HG02759 (cell line): ENCODE results near the gene TOGARAM1.

Source experiments
- ATAC-seq: cut with Tn5 transposase; IDR thresholded peaks from one replicate; pipeline ENCODE4 v1.9.1; 2021; ENCODE audit warnings: mild to moderate bottlenecking, moderate library complexity; ENCODE audit not compliant: unreplicated experiment

Gene TOGARAM1

GRCh38 chr14:44963044-44963528, 1.1 kb downstream of the TOGARAM1 start:
- no peak for ATAC-seq

GRCh38 chr14:44963775-44964380, 1.9 kb downstream of the TOGARAM1 start:
- ATAC-seq = no peak

- ATAC-seq = no peak
Observed at GRCh38 chr14:44966601-44967336, 4.8 kb downstream of the TOGARAM1 start.

- no peak for ATAC-seq
Observed at GRCh38 chr14:44968714-44969113, 6.7 kb downstream of the TOGARAM1 start.

DNA sequence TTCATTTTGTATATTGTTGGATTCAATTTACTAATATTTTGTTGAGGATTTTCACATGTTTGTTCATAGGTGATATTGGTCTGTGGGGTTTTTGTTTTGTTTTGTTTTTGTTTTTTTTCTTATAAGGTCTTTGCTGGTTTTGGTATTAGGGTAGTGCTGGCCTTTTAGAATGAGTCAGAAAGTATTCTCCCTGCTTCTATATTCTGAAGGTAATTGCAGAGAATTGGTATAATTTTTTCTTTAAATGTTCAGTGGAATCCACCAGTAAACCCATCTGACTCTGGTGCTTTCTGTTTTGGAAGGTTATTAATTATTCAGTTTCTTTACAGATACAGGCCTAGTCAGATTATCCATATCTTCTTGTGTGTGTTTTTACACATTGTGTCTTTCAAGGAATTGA, 8.9 kb downstream of the TOGARAM1 start:
- ATAC-seq = peak; percentile 55

- no peak for ATAC-seq
Observed at GRCh38 chr14:44971459-44971858, 9.5 kb downstream of the TOGARAM1 start.

DNA sequence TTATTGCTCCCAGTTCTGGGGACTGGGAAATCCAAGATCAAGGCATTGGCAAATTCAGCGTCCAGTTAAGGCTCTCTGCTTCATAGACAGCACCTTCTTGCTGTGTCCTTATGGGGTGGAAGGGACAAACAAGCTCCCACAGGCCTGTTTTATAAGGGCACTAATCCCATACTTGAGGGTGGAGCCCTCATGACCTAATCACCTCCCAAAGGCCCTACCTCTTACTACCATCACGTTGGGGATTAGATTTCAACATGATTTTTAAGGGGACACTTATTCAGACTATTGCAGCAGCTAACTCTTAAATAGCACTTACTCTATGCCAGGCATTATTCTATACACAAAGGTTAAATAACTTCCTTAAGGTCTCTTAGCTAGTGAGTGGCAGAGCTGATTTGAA, 17.3 kb downstream of the TOGARAM1 start:
- ATAC-seq = no peak

DNA sequence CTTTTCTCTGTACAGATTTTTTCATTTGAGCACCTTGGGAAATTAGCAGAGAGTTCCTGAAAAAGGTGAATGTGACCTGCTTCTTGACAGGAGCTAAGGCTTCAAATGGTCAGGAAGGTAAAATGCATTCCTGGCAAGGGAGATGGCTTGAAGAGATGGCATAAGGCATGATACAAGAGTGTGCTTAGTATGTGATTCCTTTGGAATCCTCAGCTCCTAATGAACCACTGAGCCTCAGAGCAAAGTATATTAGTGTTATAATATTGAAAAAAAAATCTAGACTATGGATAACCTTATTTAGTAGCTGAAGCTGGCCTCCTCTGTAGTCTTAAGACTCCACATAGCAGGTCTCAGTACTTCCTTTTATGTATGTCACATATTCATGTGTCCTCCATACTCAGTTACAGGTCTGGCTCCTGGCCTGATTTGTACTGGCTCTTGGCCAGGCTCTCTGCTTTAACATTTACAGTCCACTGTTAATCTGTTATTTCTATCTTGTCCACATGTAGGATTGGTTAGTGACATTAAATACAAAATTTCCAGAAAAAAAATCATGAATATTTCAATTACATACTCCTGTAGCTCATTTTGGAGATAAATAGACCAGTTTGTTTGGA, 17.9 kb downstream of the TOGARAM1 start:
- no peak for ATAC-seq

DNA sequence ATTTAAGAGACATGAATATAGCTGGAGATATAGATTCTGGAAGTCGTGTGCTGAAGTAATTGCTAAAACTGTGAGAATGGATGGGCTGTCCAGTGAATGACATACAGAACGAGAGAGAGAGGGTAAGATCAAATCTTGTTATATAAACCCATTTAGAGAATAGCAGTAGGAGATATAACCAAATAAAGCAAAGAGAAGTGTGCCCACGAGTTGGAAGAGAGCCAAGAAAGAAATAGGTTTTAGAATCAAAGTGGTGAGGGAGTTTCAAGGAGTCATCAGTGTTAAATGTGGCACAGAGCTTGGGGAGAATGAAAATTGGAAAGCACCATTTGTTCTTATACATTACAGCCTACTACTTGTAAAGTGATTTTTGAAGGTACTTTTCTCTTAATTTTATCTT, 19.2 kb downstream of the TOGARAM1 start:
- no peak for ATAC-seq

- ATAC-seq = no peak
Observed at GRCh38 chr14:44982594-44982993, 20.6 kb downstream of the TOGARAM1 start.

DNA sequence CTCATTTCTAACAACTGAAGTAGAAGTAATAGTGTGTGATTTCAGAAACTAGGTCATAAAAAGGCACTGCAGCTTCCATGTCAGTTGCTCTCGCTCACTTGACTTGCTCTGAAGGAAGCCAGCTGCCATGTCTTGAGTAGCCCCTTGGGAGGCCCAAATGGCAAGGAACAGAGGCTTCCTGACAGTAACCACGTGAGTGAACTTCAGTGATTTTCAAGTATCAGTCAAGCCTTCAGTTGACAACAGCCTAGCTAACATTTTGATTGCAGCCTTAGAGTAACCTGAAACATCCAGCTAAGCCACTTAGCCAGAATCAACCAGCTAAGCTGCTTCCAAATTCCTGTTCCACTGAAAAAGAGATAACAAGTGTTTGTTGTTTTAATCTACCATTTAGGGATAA, 26.7 kb downstream of the TOGARAM1 start:
- ATAC-seq = no peak

DNA sequence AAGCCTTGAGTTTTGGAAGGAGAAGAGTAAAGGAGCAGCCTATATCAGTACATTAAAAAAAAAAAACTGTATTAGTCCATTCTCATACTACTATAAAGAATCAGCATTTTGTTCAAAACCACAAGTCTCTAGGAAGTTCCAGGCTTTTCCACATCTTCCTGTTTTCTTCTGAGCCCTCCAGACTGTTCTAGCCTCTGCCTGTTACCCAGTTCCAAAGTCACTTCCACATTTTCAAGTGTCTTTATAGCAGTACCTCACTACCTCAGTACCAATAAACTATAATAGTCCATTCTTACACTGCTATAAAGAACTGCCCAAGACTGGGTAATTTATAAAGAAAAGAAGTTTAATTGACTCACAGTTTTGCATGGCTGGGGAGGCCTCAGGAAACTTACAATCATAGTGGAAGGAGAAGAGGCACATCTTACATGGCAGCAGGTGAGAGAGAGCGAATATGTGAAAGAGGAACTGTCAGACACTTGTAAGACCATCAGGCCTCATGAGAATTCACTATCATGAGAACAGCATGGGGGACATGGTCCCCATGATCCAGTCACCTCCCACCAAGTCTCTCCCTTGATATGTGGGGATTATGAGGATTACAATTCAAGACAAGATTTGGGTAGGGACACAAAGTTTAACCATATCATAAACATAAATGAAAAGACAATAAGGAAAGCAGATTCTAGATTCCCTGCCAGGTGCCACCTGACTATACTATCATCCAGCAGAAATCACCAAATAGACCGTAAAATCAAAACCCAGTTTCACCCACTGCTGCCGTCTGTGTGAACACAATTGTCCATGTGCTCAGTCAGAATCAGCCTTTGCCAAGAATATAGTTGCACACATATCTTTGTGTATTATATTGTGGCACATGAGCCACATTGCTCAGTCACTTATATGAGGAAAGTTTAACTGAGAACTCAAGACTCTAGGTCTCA, 27.8 kb downstream of the TOGARAM1 start:
- no peak for ATAC-seq

DNA sequence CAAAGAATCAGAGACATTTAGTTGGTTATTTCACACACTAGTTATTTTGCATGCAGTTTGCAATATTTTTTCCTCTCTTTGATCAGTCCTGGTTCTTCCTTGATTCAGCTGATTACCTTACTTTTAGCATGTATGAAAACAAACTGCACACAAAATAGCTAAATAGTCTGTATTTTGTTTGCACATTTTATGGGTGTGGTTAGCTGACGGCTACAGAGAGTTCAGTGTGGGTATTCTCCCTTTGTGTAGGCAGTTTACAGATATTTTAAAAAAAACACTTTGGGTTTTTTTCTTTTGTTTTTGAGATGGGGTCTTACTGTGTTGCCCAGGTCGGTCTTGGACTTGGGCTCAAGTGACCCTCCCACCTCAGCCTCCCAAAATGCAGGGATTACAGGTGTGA, 28.5 kb downstream of the TOGARAM1 start:
- ATAC-seq = no peak

GRCh38 chr14:44995196-44995595, 33.2 kb downstream of the TOGARAM1 start:
- no peak for ATAC-seq

DNA sequence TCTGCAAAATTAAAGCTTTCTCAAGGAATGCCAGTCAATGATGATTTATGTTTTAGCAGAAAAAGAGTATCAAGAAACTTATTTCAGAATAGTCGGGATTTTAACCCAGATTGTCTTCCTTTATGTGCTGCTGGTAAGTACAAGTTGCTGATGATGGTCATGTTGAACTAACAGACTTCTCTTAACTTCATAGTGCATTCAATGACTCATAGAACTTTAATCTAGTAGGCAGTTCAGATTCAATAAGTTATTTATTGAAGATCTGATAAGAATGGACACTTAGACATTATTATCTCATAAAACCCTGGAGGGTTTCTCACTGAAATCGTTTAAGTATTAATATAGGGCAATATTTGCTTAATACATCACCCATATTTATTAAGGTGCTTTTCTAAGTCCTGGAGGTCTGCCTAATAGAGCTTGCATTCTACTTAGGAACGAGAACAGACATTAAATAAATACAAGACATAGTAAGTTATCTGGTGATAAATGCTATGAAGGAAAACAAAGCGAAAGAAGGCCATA, 33.8 kb downstream of the TOGARAM1 start:
- ATAC-seq = no peak

GRCh38 chr14:45003924-45004323, 41.9 kb downstream of the TOGARAM1 start:
- no peak for ATAC-seq

DNA sequence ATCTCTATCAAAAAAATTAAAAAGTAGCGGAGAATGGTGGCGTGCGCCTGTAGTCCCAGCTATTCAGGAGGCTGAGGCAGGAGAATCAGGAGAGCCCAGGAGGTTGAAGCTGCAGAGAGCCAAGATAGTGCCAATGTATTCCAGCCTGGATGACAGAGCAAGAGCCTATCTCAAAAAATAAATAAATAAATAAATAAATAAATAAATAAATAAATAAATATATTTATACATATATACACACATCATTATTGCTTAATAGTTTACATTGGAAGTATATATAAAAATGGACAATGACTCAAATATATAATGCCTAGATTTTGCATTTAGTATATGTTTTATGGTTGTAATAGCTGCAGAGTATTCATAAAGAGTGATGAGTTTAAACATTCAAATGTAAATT, 53.1 kb downstream of the TOGARAM1 start:
- ATAC-seq = no peak

- ATAC-seq = no peak
Observed at GRCh38 chr14:45028107-45028626, 66.2 kb downstream of the TOGARAM1 start.

DNA sequence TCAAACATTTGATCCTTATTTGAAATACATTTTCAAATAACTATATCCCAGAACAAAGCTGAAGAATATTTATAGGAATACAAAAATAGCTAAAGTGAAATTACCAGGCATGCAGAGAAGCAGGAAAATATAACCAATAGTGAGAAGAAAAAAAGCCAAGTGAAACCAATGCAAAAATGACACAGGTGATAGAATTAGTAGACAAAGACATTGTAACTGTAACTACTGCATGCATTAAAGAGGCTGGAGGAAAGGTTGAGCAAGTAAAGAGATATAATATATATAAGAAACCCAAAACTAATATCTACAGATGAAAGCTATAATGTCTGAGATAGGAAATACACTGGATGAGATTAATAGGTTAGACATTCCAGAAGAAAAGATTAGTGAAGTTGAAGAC, 72.7 kb downstream of the TOGARAM1 start:
- no peak for ATAC-seq

- ATAC-seq = no peak
Observed at GRCh38 chr14:45038256-45038655, 76.3 kb downstream of the TOGARAM1 start.

GRCh38 chr14:45038865-45039264, 76.9 kb downstream of the TOGARAM1 start:
- no peak for ATAC-seq
